CD14-positive monocyte (primary cell): ENCODE measurements around the gene RYR2. TPM values are rescaled to one million over a fixed set of nuclear protein-coding genes. Genes with fewer than 3 reads are reported as not detected.

Experiments
- DNase-seq, 3 donors: peaks; one replicate each; pipeline ENCODE4 v3.0.0-alpha.2; 2011 to 2022
- H2AFZ ChIP-seq: 2 replicates; pipeline ENCODE4 v1.6.0; 2012; ENCODE audit warnings: mild to moderate bottlenecking, low read depth, low read length, inconsistent platforms; ENCODE audit not compliant: insufficient read depth, poor library complexity, severe bottlenecking
- H3K27ac ChIP-seq, 2 donors: 1 replicate in 1 of 2; 2 replicates in 1 of 2; pipeline ENCODE4 v1.5.1; 2012 to 2013; ENCODE audit warnings: low read length in 2 of 2, control low read depth in 1 of 2, inconsistent platforms in 1 of 2, low read depth in 1 of 2, mild to moderate bottlenecking in 1 of 2
- H3K27me3 ChIP-seq, 2 donors: one replicate each; pipeline versions ENCODE4 v1.6.0 to v1.6.1; 2011 to 2013; ENCODE audit warnings: low read length in 2 of 2; ENCODE audit not compliant: control insufficient read depth in 2 of 2, insufficient read depth in 2 of 2
- H3K36me3 ChIP-seq, 2 donors: replicated peaks in 1 of 2; 1 replicate in 1 of 2; 2 replicates in 1 of 2; pipeline versions ENCODE4 v1.5.1 to v1.6.1; 2012 to 2013; ENCODE audit warnings: low read length in 2 of 2, control low read depth in 1 of 2, inconsistent platforms in 1 of 2, mild to moderate bottlenecking in 1 of 2; ENCODE audit not compliant: insufficient read depth in 2 of 2, control insufficient read depth in 1 of 2
- H3K4me1 ChIP-seq, 2 donors: 1 replicate in 1 of 2; 2 replicates in 1 of 2; pipeline versions ENCODE4 v1.5.1 to v1.6.1; 2012 to 2013; ENCODE audit warnings: low read length in 2 of 2, control low read depth in 1 of 2, inconsistent platforms in 1 of 2, mild to moderate bottlenecking in 1 of 2, moderate library complexity in 1 of 2; ENCODE audit not compliant: insufficient read depth in 2 of 2, control insufficient read depth in 1 of 2
- H3K4me2 ChIP-seq: replicated peaks from 2 replicates; pipeline ENCODE3; 2012; ENCODE audit warnings: low read length, moderate library complexity, mild to moderate bottlenecking; ENCODE audit not compliant: poor library complexity, severe bottlenecking; ENCODE audit errors: extremely low read depth
- H3K4me3 ChIP-seq, 3 experiments: fragments of 200-600 bp in 1 of 3; sonication (generic) in 1 of 3; replicated peaks in 1 of 3; 1 replicate in 2 of 3; 2 replicates in 1 of 3; pipeline ENCODE4 v1.5.1; 2011 to 2013; ENCODE audit warnings: low read length in 3 of 3, mild to moderate bottlenecking in 3 of 3, control low read depth in 2 of 3, low read depth in 2 of 3, inconsistent platforms in 1 of 3, moderate library complexity in 1 of 3
- H3K79me2 ChIP-seq: 2 replicates; pipeline ENCODE4 v1.6.0; 2012; ENCODE audit warnings: mild to moderate bottlenecking, control low read depth, inconsistent platforms, low read length, moderate library complexity; ENCODE audit not compliant: insufficient read depth
- H3K9ac ChIP-seq: 2 replicates; pipeline ENCODE4 v1.6.0; 2017; ENCODE audit warnings: low read length, mild to moderate bottlenecking; ENCODE audit not compliant: insufficient read depth, poor library complexity, severe bottlenecking
- H3K9me3 ChIP-seq, 2 donors: replicated peaks in 1 of 2; 1 replicate in 1 of 2; 2 replicates in 1 of 2; pipeline versions ENCODE4 v1.5.1 to v1.6.1; 2012 to 2013; ENCODE audit warnings: low read length in 2 of 2, control low read depth in 1 of 2; ENCODE audit not compliant: control insufficient read depth in 1 of 2, insufficient read depth in 1 of 2
- H4K20me1 ChIP-seq: 2 replicates; pipeline ENCODE4 v1.6.0; 2012; ENCODE audit warnings: mild to moderate bottlenecking, low read length, control low read depth, moderate library complexity; ENCODE audit not compliant: insufficient read depth
- H3K27ac Mint-ChIP-seq, 7 donors: one replicate each; pipeline ENCODE4 v1.8.0; 2020; ENCODE audit warnings: mild to moderate bottlenecking in 7 of 7, mixed read lengths in 7 of 7, moderate library complexity in 6 of 7, inconsistent platforms in 2 of 7
- H3K27me3 Mint-ChIP-seq, 3 donors: one replicate each; pipeline ENCODE4 v1.8.0; 2021 to 2022; ENCODE audit warnings: low read depth in 3 of 3, mild to moderate bottlenecking in 3 of 3, mixed read lengths in 3 of 3, moderate library complexity in 3 of 3, inconsistent platforms in 1 of 3
- H3K36me3 Mint-ChIP-seq, 2 donors: one replicate each; pipeline ENCODE4 v1.8.0; 2020; ENCODE audit warnings: mixed read lengths in 2 of 2, inconsistent platforms in 1 of 2, mild to moderate bottlenecking in 1 of 2
- H3K4me1 Mint-ChIP-seq: one replicate; pipeline ENCODE4 v1.8.0; 2020; ENCODE audit warnings: mild to moderate bottlenecking, mixed read lengths
- H3K4me3 Mint-ChIP-seq, 2 donors: one replicate each; pipeline ENCODE4 v1.8.0; 2020; ENCODE audit warnings: mild to moderate bottlenecking in 2 of 2, mixed read lengths in 2 of 2, moderate library complexity in 1 of 2
- H3K9me3 Mint-ChIP-seq, 7 donors: one replicate each; pipeline ENCODE4 v1.8.0; 2020 to 2022; ENCODE audit warnings: mixed read lengths in 7 of 7, mild to moderate bottlenecking in 6 of 7, moderate library complexity in 6 of 7, inconsistent platforms in 2 of 7
- CTCF ChIP-seq: fragments of 200-600 bp; IDR thresholded peaks from one replicate; pipeline ENCODE4 v1.8.0; 2022; ENCODE audit warnings: antibody characterized with exemption, mild to moderate bottlenecking
- WGBS: methylation state at CpG from one replicate; pipeline ENCODE4 v1.1.5; 2013; ENCODE audit warnings: missing lambda C conversion rate; ENCODE audit not compliant: insufficient coverage; 5-methylcytosine and 5-hydroxymethylcytosine counted together
- intact Hi-C, 2 donors: fragments of 100-400 bp; cut with micrococcal nuclease; formaldehyde crosslinking; loops; one replicate each; pipeline versions ENCODE4 v1.15.0 to v1.15.1; 2023
- polyA plus RNA-seq, 3 donors: library from polyadenylated mRNA; depleted of rRNA in 1 of 3; unstranded in 2 of 3; stranded (reverse) in 1 of 3; fragments of 300-500 nt in 2 of 3; fragments of >200 nt in 1 of 3; fragmentation: Illumina TruSeq in 2 of 3; gene quantifications; 1 replicate in 2 of 3; 2 replicates in 1 of 3; pipeline ENCODE4 v1.2.3, GENCODE V29; 2012 to 2021

Gene RYR2
- polyA plus RNA-seq, 3 donors, result not detected

- no peaks in the 10 kb centered on the region for H3K27me3 ChIP-seq
- DNase-seq, result no peak
- Mint-ChIP-seq H3K4me3 (no peak overlapping the region), H3K4me1 (no peaks in the 10 kb centered on the region), H3K36me3 (no peaks in the 10 kb centered on the region), H3K27ac (no peak overlapping the region), H3K9me3 (peaks cover 0 to 4% (median 2%) of the 10 kb centered on the region in 7 donors), H3K27me3 (peaks cover 0 to 6% (median 0%) of the 10 kb centered on the region in 3 donors)
- 90% methylated on average over 3 of the region's 4 CpGs for WGBS
- H3K9me3 ChIP-seq, result peaks cover 0 to 8% of the 10 kb centered on the region in 2 donors
- H3K27ac ChIP-seq, result no peak overlapping the region
- H3K4me1 ChIP-seq, result no peaks in the 10 kb centered on the region
- no peaks in the 10 kb centered on the region for H3K36me3 ChIP-seq
- no peaks in the 10 kb centered on the region for H3K79me2 ChIP-seq
- H3K4me2 ChIP-seq, result no peak overlapping the region
- no peaks in the 10 kb centered on the region for H4K20me1 ChIP-seq
- no peak overlapping the region for H3K9ac ChIP-seq
- H2AFZ ChIP-seq, result no peak overlapping the region
- TF ChIP-seq CTCF, result no peak
- intact Hi-C loops, result no loop called here
- no peak overlapping the region for H3K4me3 ChIP-seq
These were observed 103.6 kb downstream of the RYR2 start for GRCh38 chr1:237145379-237146135.

GRCh38 chr1:237146241-237146640 is 104.3 kb downstream of the RYR2 start:
- intact Hi-C loops, result no loop called here
- H3K9ac ChIP-seq, result no peak overlapping the region
- peaks cover 0 to 4% (median 2%) of the 10 kb centered on the region in 7 donors for H3K9me3 Mint-ChIP-seq
- H3K36me3 ChIP-seq, result no peaks in the 10 kb centered on the region
- no peaks in the 10 kb centered on the region for H3K4me1 ChIP-seq
- H3K27me3 ChIP-seq, result no peaks in the 10 kb centered on the region
- no peak overlapping the region for H3K27ac Mint-ChIP-seq
- no peak overlapping the region for H3K4me3 ChIP-seq
- H3K79me2 ChIP-seq, result no peaks in the 10 kb centered on the region
- H3K9me3 ChIP-seq, result peaks cover 0 to 8% of the 10 kb centered on the region in 2 donors
- no peak for TF ChIP-seq CTCF
- 52% methylated on average over 2 of the region's 7 CpGs for WGBS
- no peak overlapping the region for H2AFZ ChIP-seq
- no peak for DNase-seq
- H3K27me3 Mint-ChIP-seq, result peaks cover 0 to 6% (median 0%) of the 10 kb centered on the region in 3 donors
- no peaks in the 10 kb centered on the region for H3K36me3 Mint-ChIP-seq
- H3K4me3 Mint-ChIP-seq, result no peak overlapping the region
- no peaks in the 10 kb centered on the region for H4K20me1 ChIP-seq
- no peak overlapping the region for H3K27ac ChIP-seq
- no peak overlapping the region for H3K4me2 ChIP-seq
- no peaks in the 10 kb centered on the region for H3K4me1 Mint-ChIP-seq
